GM18519 (cell line): Measurements from ENCODE around the gene KCTD17.

Source experiments
- ATAC-seq: cut with Tn5 transposase; IDR thresholded peaks from one replicate; pipeline ENCODE4 v1.9.1; 2021; ENCODE audit warnings: mild to moderate bottlenecking, moderate library complexity; ENCODE audit not compliant: unreplicated experiment, low FRiP score

KCTD17 gene

DNA sequence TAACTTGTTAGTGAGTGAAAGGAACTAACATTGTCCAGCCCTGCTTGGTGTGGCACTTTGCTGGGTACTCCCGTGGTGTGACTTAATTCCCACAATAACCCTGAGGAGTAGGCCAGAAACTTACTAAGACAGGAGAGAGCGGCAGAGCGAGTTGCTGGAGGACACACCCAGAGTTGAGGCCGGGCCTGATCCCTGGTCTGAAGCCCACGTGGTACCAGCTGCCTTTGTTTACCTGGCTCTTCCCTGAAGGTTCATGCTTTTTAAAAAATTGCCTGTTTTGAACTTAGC, 31.4 kb upstream of the KCTD17 start:
- ATAC-seq, result no peak

DNA sequence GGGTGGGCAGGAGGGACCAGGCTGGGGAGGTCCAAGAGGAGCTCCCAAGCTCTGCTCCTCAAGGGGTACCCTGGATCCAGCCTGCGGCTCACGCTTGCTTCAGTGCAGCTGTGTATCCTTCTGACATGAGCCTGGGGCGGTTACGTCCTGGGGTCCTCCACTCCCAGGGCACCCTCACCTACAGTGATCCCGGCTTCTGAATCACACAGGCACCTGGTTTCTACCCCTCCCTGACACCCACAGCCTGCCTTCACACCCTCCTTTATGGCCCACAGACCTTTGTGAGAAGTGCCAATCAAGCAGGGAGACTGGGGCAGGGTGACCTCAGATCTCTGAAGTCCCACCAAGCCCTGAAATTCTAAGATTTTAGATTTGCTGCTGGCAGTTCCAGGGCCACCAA, 30.5 kb upstream of the KCTD17 start:
- ATAC-seq, result no peak

DNA sequence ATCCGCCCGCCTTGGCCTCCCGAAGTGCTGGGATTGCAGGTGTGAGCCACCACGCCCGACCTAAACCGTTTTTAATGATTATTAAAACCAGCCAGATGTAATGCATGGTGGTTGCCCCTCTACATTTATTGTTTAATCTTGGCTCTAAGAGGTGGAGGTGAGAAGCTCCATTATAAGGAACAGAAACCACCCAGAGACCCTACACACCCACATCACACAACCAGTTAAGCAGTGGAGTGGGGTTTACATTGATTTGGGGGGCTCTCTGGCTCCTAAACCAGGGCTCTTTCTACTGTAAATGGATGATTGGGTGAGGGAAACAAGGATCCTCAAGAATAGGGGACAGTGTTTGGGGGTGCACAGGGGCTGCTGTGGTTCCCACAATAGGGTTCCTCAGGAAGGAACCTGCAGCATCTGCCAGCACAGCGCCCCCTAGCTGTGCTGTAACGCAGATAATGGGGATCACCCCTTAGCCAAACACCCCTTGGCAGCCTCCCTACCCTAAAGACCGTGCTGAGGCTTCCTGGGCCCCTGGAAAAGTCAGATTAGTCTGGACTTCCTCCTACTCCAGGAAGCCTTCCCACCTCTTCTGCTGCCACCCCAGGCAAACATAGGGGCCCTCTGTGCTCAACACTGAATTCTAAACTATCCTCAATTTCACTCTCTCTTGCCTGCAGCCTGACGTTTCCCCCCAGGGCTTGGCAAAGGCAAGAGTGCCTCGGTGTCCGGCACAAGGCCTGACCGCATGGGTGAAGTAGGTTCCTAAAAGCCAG, 29.6 kb upstream of the KCTD17 start:
- no peak for ATAC-seq

DNA sequence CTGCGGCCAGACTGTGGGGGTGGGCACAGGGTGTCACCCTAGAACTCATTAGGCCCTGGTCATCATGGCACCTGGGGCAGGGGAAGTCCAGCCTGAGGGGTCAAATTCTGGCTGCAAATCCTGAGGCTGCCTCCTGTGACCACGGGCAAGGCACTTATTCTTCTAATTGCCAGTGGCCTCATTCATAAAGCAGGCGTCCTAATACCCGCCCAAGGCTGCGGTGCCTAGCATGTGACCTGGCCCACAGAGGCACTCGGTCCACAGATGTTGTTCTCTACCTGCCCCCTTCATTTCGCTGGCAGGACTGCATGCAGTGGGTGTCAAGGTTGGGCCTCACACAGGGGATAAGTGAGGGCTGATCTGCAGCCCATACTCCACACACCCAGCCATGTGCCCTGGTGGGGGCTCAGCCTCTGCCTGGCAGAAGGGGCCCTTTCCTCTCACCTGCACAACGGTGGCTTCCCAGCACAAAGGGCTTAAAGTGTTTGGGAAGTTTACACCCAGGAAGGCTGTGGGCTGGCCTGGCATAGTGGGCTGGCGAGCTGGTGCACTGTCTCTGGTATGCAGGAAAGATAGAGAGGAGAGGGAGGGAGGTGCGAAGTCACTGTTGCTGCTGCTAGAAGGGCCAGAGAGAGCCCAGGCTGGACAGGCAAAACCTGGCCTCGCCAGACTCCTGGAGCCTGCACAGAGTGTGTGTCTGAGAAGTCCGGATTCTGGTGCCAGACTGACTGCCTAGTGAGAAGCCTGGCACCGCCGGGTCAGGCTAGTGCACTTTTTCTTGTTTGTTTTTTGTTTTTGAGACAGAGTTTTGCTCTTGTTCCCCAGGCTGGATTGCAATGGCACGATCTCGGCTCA, 28.8 kb upstream of the KCTD17 start:
- ATAC-seq, result no peak

DNA sequence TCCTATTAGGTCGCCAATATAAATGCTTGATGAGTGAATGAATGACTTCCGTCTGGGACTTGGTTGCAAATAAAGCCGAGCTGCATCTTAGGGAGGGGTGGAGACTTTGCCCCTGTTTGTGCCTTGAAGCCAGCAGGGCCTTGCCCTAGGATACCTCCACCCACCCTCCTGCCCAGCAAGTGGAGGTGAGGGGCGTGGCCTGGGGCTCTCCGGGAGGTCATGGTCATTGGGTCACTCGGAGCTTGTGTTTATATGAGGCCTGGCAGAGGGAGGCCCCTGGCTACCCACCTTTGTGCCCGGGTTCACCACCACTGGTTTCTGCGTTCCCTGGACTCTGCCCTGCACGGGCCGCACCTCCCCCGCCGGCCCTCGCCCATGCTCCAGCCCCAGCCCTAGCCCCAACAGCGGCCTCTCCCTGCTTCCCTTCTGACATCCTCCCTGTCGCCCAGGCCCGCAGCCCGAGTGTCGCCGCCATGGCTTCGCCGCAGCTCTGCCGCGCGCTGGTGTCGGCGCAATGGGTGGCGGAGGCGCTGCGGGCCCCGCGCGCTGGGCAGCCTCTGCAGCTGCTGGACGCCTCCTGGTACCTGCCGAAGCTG, 27.7 kb upstream of the KCTD17 start:
- ATAC-seq, result no peak

DNA sequence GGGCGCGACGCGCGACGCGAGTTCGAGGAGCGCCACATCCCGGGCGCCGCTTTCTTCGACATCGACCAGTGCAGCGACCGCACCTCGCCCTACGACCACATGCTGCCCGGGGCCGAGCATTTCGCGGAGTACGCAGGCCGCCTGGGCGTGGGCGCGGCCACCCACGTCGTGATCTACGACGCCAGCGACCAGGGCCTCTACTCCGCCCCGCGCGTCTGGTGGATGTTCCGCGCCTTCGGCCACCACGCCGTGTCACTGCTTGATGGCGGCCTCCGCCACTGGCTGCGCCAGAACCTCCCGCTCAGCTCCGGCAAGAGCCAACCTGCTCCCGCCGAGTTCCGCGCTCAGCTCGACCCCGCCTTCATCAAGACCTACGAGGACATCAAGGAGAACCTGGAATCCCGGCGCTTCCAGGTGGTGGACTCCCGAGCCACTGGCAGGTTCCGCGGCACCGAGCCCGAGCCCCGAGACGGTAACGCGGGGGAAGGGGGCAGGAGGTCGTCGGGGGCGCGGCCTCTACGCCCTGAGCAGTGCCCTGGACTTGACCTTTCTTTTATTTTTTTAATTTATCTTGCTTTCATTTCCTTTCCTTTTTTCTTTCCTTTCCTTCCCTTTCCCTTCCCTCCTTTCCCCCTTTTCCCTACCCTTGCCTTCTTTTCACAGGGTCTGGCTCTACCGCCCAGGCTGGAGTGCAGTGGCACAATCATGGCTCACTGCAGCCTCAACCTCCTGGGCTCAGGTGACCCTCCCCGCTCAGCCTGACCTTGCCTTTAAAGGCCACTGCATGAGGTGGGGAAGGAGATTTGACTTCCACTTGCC, 27.0 kb upstream of the KCTD17 start:
- ATAC-seq, result no peak

DNA sequence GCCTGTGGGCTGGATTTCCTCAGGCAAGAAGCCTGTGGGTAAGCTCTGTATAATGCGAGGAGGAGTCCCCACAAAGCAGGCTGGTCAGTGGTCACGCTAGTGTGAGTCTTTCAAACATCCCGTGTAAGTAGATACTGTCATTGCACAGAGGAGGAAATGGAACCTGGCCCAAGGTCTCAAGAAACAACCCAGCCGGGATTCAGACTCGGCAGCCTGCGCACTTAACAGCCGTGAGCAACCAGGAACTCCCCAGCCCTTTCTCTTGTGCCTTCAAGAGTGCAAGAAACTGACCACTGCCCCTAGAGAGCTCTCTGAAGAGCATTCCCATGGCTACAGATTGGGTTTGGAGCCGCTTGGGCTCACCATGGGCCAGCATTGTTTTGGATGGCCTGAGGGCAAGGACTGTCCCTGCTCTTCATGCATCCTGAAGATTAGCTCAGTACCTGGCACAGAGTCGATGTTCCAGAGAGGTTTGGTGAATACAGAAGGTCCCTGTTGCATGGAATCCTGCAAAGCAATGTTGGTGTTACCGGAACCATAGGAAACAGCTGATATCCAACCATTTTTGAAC, 26.0 kb upstream of the KCTD17 start:
- ATAC-seq, result no peak

DNA sequence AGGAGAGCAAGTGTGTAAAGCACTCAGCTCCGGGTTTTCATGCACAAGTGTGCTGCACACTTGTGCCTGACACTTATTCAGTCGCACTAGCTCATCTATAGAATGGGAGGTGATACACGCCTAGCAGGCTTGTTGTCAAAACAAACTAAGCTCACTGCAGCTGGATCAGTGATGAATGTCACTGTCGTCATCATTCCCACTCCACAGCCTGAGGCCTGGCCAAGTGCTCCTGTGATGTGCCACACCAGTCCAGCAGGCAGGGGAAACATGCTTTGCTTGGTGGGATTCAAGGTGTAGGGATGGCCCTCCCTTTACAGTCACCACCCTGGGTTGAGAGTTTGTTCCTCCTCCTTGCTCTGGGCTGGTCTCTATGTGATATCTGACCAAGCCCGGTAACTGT, 25.2 kb upstream of the KCTD17 start:
- no peak for ATAC-seq

DNA sequence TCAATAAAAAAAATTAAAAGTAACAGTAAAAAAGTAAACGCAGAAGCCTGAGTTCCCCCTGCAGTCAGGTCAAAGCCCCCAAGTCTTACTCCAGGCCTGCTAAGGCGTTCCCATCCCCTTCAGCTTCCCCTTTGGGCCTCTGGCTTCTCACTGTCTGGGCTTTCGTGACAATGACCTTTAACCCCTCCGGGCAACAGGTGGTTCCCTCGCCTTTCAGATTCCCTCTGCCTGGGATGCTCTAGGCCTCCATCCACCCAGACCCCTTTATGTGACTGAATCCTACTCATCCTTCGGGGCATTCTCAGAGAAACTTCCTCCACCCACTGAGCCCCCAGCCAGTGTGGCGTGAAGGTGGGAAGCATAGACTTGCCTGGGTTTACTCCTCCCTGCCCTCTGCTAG, 24.0 kb upstream of the KCTD17 start:
- ATAC-seq, result no peak

DNA sequence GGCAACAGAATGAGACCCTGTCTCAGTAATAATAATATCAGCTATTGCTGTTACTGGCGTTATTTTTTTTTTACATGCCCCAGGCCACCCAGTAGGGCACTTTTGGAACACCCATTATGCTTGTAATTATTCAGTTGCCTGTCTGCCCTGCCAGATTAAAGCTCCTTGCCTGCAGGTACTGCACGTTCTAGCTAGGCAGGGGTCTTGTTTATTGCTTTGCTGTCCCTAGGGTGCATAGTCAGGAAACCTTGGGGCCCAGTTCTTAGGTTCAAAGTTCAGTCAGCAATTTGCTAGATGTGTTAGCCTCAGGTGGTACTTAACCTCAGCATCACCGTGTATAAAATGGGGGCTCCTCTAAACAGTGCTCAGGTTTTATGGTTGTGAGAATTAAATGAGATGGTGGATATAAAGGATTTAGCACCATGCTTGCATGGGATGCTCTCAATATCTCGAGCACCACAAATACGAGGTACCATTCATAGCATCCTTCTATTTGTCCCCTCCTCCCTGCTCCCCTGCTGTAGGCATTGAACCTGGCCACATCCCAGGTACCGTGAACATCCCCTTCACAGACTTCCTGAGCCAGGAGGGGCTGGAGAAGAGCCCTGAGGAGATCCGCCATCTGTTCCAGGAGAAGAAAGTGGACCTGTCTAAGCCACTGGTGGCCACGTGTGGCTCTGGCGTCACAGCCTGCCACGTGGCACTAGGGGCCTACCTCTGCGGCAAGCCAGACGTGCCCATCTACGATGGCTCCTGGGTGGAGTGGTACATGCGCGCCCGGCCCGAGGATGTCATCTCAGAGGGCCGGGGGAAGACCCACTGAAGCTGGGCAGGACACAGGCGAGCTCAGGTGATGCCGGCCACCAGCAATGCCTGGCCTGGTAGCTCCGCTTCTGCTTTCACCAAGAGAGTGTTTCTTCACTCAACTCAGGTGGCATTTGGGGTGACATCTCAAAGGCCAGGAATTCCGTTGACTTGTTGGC, 22.6 kb upstream of the KCTD17 start:
- ATAC-seq, result no peak

DNA sequence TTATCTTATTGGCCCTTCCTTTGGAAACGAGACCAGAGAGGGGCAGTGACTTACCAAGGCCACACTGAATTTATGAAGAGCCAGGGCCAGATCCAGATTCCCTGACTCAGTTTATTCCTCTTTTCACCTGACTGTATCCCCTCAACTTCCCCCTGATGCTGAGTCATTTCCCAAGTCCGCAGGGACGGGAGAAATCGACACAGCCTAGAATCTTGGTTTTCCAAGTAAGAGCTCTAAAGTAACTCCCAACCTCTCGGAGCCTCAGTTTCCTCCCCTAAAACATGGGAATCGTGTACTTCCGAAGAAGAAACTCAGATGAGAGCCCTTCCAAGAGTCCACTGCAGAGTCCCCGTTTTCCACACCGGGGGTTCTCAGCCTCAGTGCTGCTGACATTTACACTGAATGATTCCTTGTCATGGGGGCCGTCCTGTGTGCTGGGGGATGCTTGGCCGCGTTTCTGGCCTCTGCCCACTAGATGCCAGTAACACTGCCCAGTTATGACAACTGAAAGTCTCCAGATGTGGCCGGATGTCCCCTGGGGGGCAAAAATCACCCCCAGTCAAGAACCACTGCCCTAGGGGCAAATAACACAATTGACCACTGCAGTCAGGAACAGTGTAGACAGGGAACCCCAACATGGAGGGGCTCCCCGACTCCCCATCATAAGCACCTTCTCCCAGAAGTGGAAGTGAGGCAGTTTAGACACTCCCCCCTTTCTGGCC, 20.8 kb upstream of the KCTD17 start:
- ATAC-seq, result no peak

DNA sequence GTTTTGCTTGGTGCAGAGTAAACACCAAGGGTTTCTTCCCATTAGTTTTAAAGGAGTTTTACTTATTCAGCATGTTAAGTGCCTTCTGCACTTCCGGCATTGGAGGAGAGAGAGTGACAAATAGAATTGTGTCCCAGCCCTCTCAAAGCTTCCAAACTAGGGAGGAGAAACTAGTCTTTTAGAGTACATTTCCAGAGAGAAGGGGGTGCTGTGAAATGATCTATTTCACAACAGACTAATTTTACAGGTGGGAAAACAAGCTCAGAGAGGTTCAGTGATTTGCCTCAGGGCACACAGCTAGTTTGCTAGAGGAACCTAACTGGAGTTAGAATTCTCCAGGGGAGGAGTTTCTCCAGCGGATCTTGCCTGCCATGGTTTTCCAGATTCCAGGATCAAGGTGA, 19.4 kb upstream of the KCTD17 start:
- no peak for ATAC-seq

DNA sequence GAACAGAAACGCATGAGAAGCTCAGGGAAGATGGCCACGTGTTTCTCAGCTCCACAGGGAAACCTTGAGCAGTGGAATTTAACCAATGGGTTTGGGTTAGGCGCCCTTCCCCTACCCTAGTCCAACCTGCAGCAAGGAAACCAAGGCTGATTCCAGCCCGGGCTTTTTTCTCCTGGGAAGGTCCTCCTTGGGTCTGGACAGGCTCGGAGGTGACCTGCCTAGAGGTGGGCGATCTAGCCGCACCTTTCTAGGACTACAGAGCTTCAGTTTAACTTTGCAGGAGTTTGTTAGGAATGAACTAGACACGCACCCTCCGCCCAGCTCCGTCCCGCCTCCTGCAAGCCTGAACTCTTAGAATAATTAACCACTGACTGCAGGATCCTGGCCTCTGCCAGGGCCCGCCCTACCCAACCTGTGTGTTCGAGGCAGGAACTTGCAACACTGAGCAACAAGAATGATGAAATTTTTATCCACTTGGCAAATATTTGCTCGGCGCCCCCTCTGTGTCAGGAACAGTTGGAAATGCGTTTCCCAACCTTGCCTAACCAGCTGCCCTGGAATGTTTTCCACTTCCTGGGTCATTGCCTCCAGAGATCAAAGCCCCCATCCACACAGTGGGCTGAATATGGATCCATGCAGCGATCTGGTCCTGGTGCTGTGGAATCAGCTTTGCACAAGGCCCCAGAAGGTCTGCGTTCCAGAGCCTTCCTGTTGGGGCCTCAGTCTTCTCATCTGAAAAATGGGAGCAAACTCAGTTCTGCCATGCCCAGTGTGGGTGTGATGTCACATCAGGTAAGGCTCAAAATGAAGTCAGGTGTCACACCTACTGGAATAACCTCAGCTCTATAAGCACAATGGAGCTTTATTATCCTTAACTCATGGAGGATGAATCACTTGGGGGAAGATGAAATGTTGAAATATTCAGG, 18.7 kb upstream of the KCTD17 start:
- ATAC-seq, result no peak

DNA sequence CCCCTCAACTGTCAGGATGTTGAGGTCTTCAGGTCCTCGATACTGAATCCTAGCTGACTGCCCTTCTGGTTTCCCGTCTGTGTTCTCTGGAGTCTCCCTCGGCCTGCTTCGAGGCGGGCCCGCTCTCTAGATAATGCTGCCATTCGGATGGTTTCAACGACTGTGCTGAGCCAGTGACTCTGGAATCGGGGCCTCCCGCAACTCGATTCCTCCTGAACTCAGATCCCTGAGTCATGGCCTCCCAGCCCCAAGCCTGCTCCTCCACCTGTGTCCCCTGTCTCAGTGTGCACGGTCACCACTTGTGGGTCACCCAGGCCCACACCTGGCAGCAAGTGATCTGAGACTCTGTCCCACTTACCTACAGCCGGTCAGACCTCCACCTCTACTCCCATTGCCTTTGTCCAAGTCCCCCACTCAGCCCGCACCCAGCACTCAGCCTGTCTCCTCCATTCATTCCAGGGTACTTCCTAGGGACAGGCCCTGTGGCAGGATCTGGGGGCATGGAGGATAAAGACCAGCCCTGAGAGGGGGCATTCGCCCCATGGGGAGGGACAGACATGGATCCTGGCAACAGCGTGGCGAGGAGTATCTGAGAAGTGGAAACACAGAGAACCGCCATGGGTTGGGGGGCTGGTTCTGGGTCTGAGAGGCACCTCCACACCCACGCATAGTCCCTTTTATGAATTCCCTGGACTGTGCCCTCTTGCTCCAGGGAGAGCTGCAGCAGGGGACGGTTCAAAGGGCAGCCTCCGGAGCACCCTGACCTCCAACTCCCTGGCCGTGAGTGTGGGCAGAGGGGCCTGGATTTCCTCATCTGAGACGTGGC, 17.7 kb upstream of the KCTD17 start:
- ATAC-seq, result no peak

DNA sequence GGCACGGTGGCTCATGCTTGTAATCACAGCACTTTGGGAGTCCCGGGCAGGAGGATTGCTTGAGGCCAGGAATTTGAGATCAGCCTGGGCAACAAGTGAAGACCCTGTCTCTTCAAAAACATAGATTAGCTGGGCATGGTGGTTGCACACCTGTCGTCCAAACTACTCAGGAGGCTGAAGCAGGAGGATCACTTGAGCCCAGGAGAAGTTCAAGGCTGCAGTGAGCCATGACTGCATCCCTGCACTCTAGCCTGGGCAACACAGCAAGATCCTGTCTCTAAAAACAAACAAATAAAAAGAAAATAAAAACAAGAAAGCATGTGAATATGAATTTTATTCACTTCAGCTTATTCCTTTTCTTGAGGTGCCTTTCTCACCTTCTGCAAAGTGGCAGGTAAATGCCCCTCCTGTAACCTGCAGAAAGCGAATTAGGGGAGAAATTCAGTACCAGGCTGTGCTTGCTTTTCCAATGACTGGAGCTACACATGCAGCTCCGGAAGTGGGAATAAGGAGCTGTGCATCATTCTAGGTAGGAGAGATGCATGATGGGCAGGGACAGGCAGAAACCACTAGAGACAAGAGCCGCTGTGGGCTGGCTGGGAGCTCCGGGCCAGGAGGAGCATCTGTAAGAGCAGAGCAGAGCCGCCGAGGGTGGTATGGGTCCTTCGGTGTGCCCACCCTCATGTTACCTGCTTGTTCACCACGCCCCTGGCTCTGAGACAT, 14.7 kb upstream of the KCTD17 start:
- ATAC-seq, result no peak

DNA sequence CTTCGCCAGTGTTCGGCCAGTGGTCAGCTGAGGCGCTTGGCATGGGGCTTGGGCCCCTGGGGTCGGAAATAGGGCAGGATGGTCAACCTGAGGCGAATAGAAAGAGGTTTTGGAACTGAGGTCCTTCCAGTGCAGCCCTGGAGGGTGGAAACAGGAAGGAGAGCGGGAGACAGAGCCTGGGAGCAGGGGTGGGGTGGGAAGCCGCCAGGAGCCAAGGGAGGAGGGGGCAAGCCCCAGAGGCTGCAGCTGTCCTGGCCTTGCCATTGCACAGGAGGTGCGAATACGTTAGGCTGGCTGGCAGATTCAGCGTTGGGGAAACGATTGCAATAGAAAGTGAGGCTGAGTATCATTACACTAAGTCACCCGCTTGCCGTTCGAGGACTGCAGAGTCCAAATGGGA, 13.9 kb upstream of the KCTD17 start:
- no peak for ATAC-seq
